ENCODE results near the gene SDHB. TPM values are rescaled to one million over a fixed set of nuclear protein-coding genes. Genes with fewer than 3 reads are reported as not detected.

The SDHB gene
- total and polyA plus RNA-seq, 2 of the 13 experiments (the other 11 are each of a cell fraction or from before 2014, with no cell fraction given) = 136 to 142 TPM

DNA sequence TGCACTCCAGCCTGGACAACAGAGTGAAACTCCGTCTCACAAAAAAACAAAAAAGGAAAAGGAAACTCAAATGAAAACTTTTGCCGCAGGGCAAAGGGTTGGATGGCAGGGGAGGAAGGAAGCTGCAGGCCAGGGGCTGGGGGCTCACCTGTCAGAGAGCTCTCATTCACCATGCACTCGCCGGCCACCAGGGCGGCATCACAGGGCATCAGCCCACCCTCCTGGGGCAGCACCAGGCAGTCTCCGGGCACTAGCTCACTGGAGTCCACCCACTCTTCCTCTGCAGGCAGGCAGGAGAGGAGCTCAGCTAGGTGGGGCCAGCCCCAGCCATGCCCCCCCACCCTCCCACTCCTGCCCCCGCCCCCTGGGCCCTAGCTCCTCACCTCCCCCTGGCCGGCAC is 54.0 kb downstream of the SDHB start:
- ATAC-seq = no peak
- TF ChIP-seq PAF1 (CRISPR knock-in tag; IDR thresholded peaks at IDR 0.05) (no peak), ELF1 (CRISPR knock-in tag; IDR thresholded peaks at IDR 0.05) (no peak), ZNF362 (CRISPR knock-in tag; IDR thresholded peaks at IDR 0.05; ENCODE audit: borderline replicate concordance) (no peak), ZNF891 (CRISPR knock-in tag; IDR thresholded peaks at IDR 0.05) (no peak), ZKSCAN5 (CRISPR knock-in tag; IDR thresholded peaks at IDR 0.05) (no peak), ZKSCAN1 (IDR thresholded peaks at IDR 0.05; ENCODE audit: low read length) (no peak), SPEN (CRISPR knock-in tag; IDR thresholded peaks at IDR 0.05; ENCODE audit: low read depth) (no peak), ZNF430 (CRISPR knock-in tag; IDR thresholded peaks at IDR 0.05) (no peak), ZNF138 (CRISPR knock-in tag; IDR thresholded peaks at IDR 0.05; ENCODE audit: low read depth) (no peak), TFE3 (CRISPR knock-in tag; IDR thresholded peaks at IDR 0.05) (no peak), ZNF10 (CRISPR knock-in tag; IDR thresholded peaks at IDR 0.05; ENCODE audit: borderline replicate concordance, low read depth) (no peak), AHR (CRISPR knock-in tag; IDR thresholded peaks at IDR 0.05) (no peak), FOSL1 (CRISPR knock-in tag; IDR thresholded peaks at IDR 0.05; ENCODE audit: borderline replicate concordance) (no peak)
- TF ChIP-seq, protein P1, sequence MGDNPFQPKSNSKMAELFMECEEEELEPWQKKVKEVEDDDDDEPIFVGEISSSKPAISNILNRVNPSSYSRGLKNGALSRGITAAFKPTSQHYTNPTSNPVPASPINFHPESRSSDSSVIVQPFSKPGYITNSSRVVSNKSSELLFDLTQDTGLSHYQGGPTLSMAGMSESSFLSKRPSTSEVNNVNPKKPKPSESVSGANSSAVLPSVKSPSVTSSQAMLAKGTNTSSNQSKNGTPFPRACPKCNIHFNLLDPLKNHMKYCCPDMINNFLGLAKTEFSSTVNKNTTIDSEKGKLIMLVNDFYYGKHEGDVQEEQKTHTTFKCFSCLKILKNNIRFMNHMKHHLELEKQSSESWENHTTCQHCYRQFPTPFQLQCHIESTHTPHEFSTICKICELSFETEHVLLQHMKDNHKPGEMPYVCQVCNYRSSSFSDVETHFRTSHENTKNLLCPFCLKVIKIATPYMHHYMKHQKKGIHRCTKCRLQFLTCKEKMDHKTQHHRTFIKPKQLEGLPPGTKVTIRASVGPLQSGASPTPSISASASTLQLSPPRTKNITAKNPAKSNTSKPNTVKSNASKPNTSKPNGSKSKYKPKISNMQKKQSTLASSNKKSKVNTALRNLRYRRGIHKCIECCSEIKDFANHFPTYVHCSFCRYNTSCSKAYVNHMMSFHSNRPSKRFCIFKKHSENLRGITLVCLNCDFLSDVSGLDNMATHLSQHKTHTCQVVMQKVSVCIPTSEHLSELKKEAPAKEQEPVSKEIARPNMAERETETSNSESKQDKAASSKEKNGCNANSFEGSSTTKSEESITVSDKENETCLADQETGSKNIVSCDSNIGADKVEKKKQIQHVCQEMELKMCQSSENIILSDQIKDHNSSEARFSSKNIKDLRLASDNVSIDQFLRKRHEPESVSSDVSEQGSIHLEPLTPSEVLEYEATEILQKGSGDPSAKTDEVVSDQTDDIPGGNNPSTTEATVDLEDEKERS (CRISPR knock-in tag; IDR thresholded peaks at IDR 0.05) = no peak
- TF ChIP-seq, protein P2, sequence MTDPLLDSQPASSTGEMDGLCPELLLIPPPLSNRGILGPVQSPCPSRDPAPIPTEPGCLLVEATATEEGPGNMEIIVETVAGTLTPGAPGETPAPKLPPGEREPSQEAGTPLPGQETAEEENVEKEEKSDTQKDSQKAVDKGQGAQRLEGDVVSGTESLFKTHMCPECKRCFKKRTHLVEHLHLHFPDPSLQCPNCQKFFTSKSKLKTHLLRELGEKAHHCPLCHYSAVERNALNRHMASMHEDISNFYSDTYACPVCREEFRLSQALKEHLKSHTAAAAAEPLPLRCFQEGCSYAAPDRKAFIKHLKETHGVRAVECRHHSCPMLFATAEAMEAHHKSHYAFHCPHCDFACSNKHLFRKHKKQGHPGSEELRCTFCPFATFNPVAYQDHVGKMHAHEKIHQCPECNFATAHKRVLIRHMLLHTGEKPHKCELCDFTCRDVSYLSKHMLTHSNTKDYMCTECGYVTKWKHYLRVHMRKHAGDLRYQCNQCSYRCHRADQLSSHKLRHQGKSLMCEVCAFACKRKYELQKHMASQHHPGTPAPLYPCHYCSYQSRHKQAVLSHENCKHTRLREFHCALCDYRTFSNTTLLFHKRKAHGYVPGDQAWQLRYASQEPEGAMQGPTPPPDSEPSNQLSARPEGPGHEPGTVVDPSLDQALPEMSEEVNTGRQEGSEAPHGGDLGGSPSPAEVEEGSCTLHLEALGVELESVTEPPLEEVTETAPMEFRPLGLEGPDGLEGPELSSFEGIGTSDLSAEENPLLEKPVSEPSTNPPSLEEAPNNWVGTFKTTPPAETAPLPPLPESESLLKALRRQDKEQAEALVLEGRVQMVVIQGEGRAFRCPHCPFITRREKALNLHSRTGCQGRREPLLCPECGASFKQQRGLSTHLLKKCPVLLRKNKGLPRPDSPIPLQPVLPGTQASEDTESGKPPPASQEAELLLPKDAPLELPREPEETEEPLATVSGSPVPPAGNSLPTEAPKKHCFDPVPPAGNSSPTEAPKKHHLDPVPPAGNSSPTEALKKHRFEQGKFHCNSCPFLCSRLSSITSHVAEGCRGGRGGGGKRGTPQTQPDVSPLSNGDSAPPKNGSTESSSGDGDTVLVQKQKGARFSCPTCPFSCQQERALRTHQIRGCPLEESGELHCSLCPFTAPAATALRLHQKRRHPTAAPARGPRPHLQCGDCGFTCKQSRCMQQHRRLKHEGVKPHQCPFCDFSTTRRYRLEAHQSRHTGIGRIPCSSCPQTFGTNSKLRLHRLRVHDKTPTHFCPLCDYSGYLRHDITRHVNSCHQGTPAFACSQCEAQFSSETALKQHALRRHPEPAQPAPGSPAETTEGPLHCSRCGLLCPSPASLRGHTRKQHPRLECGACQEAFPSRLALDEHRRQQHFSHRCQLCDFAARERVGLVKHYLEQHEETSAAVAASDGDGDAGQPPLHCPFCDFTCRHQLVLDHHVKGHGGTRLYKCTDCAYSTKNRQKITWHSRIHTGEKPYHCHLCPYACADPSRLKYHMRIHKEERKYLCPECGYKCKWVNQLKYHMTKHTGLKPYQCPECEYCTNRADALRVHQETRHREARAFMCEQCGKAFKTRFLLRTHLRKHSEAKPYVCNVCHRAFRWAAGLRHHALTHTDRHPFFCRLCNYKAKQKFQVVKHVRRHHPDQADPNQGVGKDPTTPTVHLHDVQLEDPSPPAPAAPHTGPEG (CRISPR knock-in tag; IDR thresholded peaks at IDR 0.05) = no peak

More for the DNA sequence above, 54.0 kb downstream of the SDHB start:
- no TSS peak for BruUV-seq (replicated peaks)
- DNase-seq (ENCODE audit: low spot score) (no peak), FAIRE-seq (no peak)
- no peaks in the 10 kb centered on the region for H3K27me3 ChIP-seq (ENCODE audit: control insufficient read depth in 1 of 2, insufficient read depth in 2 of 2, low read length in 2 of 2)
- H2AFZ ChIP-seq (ENCODE audit: low read length) = no peak overlapping the region
- no peak overlapping the region for H3K4me3 ChIP-seq (replicated peaks in 1 of 3; ENCODE audit: insufficient read depth in 1 of 3, low read depth in 2 of 3, low read length in 3 of 3)
- in situ Hi-C loops (cut with HindIII; ENCODE audit: extremely low pct_ligation_motif_present, low pct_unique_long_range_greater_than_20kb) = no loop called here
- no peak overlapping the region for H3K4me2 ChIP-seq (ENCODE audit: low read depth, low read length)
- no peak overlapping the region for H3K9ac ChIP-seq (ENCODE audit: insufficient read depth, low read depth, low read length)
- H4K20me1 ChIP-seq (ENCODE audit: insufficient read depth, low read length) = no peaks in the 10 kb centered on the region
- intact Hi-C loops (cut with micrococcal nuclease; ENCODE audit: unreplicated experiment) = no loop called here
- CTCF ChIA-PET (ENCODE audit: low intra/inter-chr PET ratio, low total read pairs) = no interaction called here
- H3K79me2 ChIP-seq (ENCODE audit: insufficient read depth, low read length) = no peaks in the 10 kb centered on the region
- H3K9me3 ChIP-seq (ENCODE audit: low read length) = no peaks in the 10 kb centered on the region
- WGBS (ENCODE audit: low lambda C conversion rate) = 93% methylated on average over 7 of the region's 8 CpGs
- H3K27ac ChIP-seq (ENCODE audit: extremely low read length, insufficient read depth, low read length) = no peak overlapping the region
- H3K36me3 ChIP-seq (replicated peaks in 1 of 2; ENCODE audit: control insufficient read depth in 1 of 2, insufficient read depth in 2 of 2, low read length in 2 of 2) = peaks cover 8 to 17% of the 10 kb centered on the region in 2 experiments; a peak in 3 of 5 replicates
- H3K4me1 ChIP-seq (ENCODE audit: insufficient read depth, low read length) = no peaks in the 10 kb centered on the region
- POLR2A ChIA-PET = no interaction called here

Measured in HepG2 (cell line).